Measurements from ENCODE around the gene POMT1.

Gene POMT1

DNA sequence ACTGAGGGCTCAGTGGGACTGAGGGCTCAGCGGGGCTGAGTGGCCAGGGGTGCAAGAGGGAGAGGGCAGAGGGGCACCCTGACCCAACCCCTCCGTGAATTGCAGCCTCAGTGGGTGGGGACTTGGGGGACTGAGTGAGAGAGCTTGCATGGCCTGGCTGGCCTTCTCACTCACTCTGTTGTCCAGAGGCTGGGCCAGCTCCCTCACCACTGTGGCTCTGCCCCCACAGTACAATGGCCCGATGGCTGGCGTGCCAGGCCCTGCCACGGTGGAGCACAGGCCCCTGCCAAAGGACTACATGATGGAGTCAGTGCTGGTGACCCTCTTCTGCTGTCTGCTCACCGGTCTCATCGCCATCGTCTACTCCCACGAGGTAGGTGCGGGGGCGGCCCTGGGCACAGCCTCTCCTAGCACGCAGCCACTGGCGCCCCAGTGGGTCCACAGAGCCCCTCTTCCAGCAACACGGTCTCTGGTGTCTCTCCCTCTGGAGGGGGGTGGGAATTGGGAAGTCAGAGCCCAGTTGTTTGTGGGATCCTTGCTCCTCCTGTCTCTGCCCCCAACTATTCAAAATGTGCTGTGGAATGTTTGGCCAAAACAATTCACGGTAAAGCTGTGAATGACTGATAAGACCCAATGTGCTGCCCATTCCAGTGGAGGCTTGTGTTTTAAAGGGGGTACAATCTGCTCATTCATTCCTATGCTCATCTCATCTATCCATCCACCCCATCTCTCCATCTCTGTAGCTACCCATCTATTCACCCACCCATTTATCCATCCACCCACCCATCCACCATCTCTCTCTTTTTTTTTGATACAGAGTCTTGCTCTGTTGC, 53.3 kb downstream of the POMT1 start:
- no peak for DNase-seq

DNA sequence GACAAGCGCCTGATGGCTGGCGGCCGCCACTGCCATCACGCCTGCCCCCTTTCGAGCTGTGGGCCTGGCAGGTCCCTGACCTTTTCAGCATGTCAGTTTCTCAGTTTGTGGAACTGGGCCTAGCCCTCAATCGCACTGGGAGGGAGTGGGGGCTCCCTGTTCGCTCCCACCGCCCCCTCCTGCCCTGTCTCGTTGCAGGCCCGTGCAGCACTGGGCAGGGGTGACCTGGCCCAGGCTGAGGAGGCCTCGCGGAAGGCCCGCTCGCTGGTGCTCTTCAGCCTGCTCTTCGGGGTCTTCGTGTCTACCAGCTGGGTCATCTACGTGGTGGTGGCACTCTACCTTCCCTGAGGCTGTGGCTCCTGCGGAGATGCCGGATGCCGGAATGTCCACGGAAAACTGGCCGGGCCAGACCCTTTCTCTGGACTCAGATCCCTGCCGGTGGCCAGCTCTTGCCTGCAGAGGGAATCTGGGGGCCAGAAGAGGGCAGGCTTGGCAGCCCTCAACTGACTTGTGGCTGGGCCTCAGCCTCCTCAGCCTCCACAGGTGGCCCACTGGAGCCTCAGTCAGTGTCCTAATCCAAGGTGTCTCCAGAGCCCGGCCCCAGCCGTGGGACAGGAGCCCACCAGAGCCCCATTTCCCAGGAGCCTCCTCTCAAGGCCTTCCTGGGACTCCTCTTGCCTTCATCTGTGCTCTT, 55.3 kb downstream of the POMT1 start:
- DNase-seq, result no peak

DNA sequence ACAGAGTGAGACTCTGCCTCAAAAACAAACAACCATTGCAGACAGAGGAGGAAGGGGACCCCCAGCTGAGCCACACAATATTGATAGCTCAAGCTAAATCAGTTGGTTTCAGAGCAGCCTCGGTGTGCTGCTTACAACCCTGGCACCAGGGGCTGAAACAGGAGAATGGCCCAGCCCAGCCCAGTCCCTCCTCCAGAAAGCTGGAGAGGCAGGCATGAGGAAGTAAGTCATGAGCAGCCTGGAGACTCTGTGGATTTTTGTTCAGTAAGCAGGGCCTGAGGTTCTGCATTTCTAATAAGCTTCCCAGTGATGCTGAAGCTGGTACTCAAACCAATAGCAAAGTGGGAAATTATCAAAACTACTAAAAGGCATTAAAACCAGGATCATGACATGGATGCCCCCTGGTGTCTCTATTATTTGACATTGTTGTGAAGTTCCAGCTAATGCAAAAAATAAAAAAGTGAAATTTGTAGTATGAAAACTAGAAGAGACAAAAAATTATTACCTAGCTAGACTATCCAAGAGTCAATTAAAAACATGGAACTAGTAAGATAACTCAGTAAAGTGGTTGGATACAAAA, 56.8 kb downstream of the POMT1 start:
- no peak for DNase-seq

DNA sequence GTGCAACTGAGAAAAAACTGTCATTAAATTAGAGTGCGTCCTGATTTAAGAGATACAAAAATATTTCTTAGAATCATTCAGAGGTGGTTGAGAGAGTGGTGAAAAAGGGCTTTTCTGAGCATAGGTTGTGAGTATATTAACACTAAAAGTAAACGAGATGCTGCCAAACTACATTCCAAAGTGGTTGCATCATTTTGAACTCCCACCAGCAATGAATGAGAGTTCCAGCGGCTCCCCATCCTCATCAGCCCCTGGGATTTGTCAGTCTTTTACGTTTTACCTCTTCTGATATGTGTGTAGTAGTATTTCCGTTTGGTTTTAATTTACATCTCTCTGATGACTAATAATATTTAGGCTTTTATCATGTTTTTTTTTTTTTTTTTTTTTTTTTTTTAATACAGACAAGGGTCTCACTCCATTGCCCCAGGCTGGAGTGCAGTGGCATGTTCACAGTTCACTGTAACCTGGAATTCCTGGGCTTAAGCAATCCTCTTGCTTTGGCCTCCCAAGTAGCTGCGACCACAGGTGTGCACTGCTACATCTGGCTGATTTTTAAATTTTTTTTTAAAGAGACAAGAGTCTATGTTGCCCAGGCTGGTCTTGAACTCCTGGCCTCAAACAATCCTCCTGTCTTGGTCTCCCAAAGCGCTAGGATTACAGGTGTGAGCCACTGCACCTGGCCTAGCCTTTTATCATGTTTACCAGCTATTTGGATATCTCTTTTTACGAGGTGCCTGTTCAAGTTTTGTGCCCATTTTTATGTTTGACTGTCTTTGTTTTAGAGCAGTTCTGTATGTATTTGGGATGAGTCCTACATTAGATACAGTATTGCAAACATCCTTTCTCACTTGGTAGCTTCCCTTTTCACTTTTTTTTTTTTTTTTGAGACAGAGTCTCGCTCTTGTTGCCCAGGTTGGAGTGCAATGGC, 59.6 kb downstream of the POMT1 start:
- DNase-seq, result no peak

DNA sequence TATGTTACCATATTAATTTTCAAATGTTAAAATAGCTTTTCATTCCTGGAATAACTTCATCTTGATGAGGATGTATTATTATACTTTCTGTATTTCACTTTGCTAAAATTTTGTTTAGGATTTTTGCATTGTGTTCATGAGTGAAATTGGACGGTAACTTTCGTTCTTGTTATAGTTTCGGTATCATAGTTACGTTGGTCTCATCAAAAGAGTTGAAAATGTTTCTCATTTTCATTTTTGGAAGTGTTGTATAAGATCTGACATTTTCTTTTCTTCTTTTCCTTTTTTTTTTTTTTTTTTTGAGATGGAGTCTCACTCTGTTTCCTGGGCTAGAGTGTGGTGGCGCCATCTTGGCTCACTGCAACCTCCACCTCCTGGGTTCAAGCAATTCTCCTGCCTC, 62.7 kb downstream of the POMT1 start:
- DNase-seq, result no peak

DNA sequence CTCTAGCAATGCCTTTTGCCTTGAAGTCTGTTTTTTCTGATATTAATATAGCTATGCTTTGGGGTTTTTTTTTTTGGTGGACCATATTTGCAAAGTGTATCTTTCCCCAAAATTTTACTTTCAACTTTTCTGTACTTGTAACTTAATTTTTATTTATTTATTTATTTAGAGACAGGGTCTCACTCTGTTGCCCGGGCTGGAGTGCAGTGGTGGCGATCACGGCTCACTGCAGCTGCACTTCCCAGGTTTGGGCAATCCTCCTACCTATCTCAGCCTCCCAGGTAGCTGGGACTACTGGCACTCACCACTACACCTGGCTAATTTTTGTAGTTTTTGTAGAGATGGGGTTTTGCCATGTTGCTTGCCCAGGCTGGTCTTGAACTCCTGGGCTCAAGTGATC, 63.4 kb downstream of the POMT1 start:
- DNase-seq, result no peak

DNA sequence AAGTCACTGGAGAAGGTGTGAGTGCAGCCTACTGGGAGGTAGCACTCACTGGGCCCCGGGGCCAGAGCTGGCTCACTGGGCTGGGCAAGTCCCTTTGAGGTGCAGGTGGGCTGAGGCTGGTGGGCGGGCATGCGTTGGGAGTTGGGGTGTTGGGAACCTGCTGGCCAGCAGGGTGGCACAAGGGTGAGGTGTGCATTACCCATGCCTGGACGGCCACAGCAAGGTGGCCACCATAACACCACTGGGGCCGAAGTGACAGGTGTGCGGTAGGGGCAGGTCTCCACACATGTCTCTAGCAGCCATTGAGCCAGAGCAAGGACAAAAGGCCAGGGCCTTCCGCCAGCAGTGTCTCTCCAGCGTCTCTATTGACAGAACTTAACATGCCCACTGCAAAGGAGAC, 65.2 kb downstream of the POMT1 start:
- no peak for DNase-seq
